NCI-H69 (cell line): ENCODE data around the gene PF4V1.
"Not testable (repeated sequence)": the region's sequence is repeated elsewhere in the genome, so short reads cannot be mapped to it uniquely, and the experiment has no call there.

Experiments
- DNase-seq: peaks from one replicate; lab custom pipeline; 2025; lab: John Stamatoyannopoulos, UW

PF4V1 gene

GRCh38 chr4:73870768-73871167 lies 17.7 kb downstream of the PF4V1 start:
- DNase-seq: no peak

- no peak for DNase-seq
Measured at GRCh38 chr4:73871511-73872310, 18.6 kb downstream of the PF4V1 start.

- DNase-seq: no peak
Measured at GRCh38 chr4:73872316-73873108, 19.4 kb downstream of the PF4V1 start.

- no peak for DNase-seq
Measured at GRCh38 chr4:73874386-73874785, 21.3 kb downstream of the PF4V1 start.

GRCh38 chr4:73875401-73875800 lies 22.3 kb downstream of the PF4V1 start:
- DNase-seq: no peak

GRCh38 chr4:73883306-73883705 lies 30.2 kb downstream of the PF4V1 start:
- DNase-seq: no peak

- no peak for DNase-seq
Measured at GRCh38 chr4:73885574-73886267, 32.6 kb downstream of the PF4V1 start.

- no peak for DNase-seq
Measured at GRCh38 chr4:73891326-73891725, 38.2 kb downstream of the PF4V1 start.

GRCh38 chr4:73891739-73892405 lies 38.8 kb downstream of the PF4V1 start:
- DNase-seq: no peak

- DNase-seq: no peak
Measured at GRCh38 chr4:73892966-73893365, 39.9 kb downstream of the PF4V1 start.

- DNase-seq: no peak
Measured at GRCh38 chr4:73894001-73894400, 40.9 kb downstream of the PF4V1 start.

GRCh38 chr4:73895201-73896175 lies 42.4 kb downstream of the PF4V1 start:
- DNase-seq: no peak

- no peak for DNase-seq
Measured at GRCh38 chr4:73896416-73896815, 43.3 kb downstream of the PF4V1 start.

GRCh38 chr4:73897380-73898136 lies 44.5 kb downstream of the PF4V1 start:
- DNase-seq: no peak

GRCh38 chr4:73899338-73899737 lies 46.2 kb downstream of the PF4V1 start:
- DNase-seq: not testable (repeated sequence)

- no peak for DNase-seq
Measured at GRCh38 chr4:73901031-73901430, 47.9 kb downstream of the PF4V1 start.

GRCh38 chr4:73902038-73902637 lies 49.0 kb downstream of the PF4V1 start:
- DNase-seq: no peak

GRCh38 chr4:73902817-73903547 lies 49.9 kb downstream of the PF4V1 start:
- DNase-seq: no peak
